Breast epithelium (tissue), 4 donors: ENCODE results near the gene LRRC61. TPM values are rescaled to one million over a fixed set of nuclear protein-coding genes. Genes with fewer than 3 reads are reported as not detected.
"Not testable (repeated sequence)": the region's sequence is repeated elsewhere in the genome, so short reads cannot be mapped to it uniquely, and the experiment has no call there.

Experiments
- DNase-seq, 2 donors: peaks; one replicate each; pipeline ENCODE4 v3.0.0-alpha.2; 2019; ENCODE audit warnings: low spot score in 2 of 2
- H3K27ac ChIP-seq, 2 donors: fragments of 200-600 bp; sonication (generic) in 1 of 2; one replicate each; pipeline ENCODE4 v1.5.1; 2016 to 2019; ENCODE audit warnings: mild to moderate bottlenecking in 1 of 2
- H3K27me3 ChIP-seq, 2 donors: fragments of 200-600 bp; sonication (generic) in 1 of 2; one replicate each; pipeline versions ENCODE4 v1.5.1 to v1.6.0; 2017 to 2019; ENCODE audit warnings: control low read depth in 1 of 2, mild to moderate bottlenecking in 1 of 2
- H3K36me3 ChIP-seq: fragments of 200-600 bp; one replicate; pipeline ENCODE4 v1.5.1; 2019
- H3K4me1 ChIP-seq, 2 donors: fragments of 200-600 bp; sonication (generic); one replicate each; pipeline ENCODE4 v1.5.1; 2016 to 2019; ENCODE audit warnings: control low read depth in 1 of 2
- H3K4me3 ChIP-seq, 3 donors: fragments of 200-600 bp; sonication (generic); 1 replicate in 2 of 3; 2 replicates in 1 of 3; pipeline ENCODE4 v1.5.1; 2016 to 2019; ENCODE audit warnings: mild to moderate bottlenecking in 3 of 3, moderate library complexity in 2 of 3
- H3K9me3 ChIP-seq, 2 donors: fragments of 200-600 bp; sonication (generic) in 1 of 2; one replicate each; pipeline ENCODE4 v1.5.1; 2016 to 2019; ENCODE audit warnings: control low read depth in 1 of 2
- POLR2A ChIP-seq: fragments of 450-650 bp; IDR thresholded peaks from one replicate; pipeline ENCODE4 v1.6.1; 2016; ENCODE audit warnings: antibody characterized with exemption, mild to moderate bottlenecking, moderate library complexity
- POLR2AphosphoS5 ChIP-seq, 3 donors: sonication (generic); formaldehyde crosslinking; IDR thresholded peaks; one replicate each; pipeline ENCODE4 v1.6.1; 2017; ENCODE audit warnings: antibody characterized with exemption in 3 of 3
- intact Hi-C: fragments of 100-400 bp; cut with DNase I; formaldehyde crosslinking; loops from one replicate; pipeline ENCODE4 v1.15.1; 2023; ENCODE audit warnings: low total_unique reads
- total RNA-seq, 3 donors: library from RNA; depleted of rRNA; stranded (reverse); fragments of >200 nt; gene quantifications; one replicate each; pipeline ENCODE4 v1.1.0, GENCODE V29; 2016
- TF ChIP-seq, protein P1 (sequence below), 3 donors: fragments of 450-650 bp; IDR thresholded peaks; one replicate each; pipeline ENCODE4 v1.5.1; 2016 to 2017; ENCODE audit warnings: antibody characterized with exemption in 3 of 3, mild to moderate bottlenecking in 3 of 3, moderate library complexity in 3 of 3

Gene LRRC61
- total RNA-seq, 3 donors from 2014 or later: 8.0 to 23.4 (median 15.4) TPM

DNA sequence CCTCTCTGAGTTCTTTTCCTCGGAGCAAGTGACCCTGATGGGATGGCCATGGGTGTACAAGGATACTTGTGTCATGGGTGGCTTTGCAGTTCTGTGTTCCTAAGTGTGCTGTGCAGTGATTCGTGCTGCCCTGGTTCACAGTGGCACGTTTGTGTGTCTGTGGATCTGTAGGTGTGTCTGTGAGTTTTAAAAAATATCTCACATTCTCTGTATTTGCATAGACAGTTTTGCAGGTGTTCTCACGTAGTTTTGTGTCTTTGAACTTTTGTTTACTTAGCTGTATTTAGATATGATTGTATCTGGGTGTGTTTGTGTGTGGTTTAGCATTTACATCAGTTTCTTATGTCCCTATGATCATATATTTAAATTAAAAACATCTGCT is 59.7 kb downstream of the LRRC61 start:
- H3K27me3 ChIP-seq: no peaks in the 10 kb centered on the region
- H3K4me3 ChIP-seq: peak overlapping the region in 1 of 3 donors; percentile 34
- no peaks in the 10 kb centered on the region for H3K9me3 ChIP-seq
- H3K36me3 ChIP-seq: no peaks in the 10 kb centered on the region
- intact Hi-C loops: no loop called here
- peaks cover 0 to 11% of the 10 kb centered on the region in 2 donors for H3K4me1 ChIP-seq
- no peak for TF ChIP-seq POLR2AphosphoS5 (IDR thresholded peaks at IDR 0.05)
- TF ChIP-seq, protein P1, sequence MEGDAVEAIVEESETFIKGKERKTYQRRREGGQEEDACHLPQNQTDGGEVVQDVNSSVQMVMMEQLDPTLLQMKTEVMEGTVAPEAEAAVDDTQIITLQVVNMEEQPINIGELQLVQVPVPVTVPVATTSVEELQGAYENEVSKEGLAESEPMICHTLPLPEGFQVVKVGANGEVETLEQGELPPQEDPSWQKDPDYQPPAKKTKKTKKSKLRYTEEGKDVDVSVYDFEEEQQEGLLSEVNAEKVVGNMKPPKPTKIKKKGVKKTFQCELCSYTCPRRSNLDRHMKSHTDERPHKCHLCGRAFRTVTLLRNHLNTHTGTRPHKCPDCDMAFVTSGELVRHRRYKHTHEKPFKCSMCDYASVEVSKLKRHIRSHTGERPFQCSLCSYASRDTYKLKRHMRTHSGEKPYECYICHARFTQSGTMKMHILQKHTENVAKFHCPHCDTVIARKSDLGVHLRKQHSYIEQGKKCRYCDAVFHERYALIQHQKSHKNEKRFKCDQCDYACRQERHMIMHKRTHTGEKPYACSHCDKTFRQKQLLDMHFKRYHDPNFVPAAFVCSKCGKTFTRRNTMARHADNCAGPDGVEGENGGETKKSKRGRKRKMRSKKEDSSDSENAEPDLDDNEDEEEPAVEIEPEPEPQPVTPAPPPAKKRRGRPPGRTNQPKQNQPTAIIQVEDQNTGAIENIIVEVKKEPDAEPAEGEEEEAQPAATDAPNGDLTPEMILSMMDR (IDR thresholded peaks at IDR 0.05): no peak
- no peak for TF ChIP-seq POLR2A
- DNase-seq: no peak
- peak overlapping the region; percentile 53 to 72 for H3K27ac ChIP-seq

DNA sequence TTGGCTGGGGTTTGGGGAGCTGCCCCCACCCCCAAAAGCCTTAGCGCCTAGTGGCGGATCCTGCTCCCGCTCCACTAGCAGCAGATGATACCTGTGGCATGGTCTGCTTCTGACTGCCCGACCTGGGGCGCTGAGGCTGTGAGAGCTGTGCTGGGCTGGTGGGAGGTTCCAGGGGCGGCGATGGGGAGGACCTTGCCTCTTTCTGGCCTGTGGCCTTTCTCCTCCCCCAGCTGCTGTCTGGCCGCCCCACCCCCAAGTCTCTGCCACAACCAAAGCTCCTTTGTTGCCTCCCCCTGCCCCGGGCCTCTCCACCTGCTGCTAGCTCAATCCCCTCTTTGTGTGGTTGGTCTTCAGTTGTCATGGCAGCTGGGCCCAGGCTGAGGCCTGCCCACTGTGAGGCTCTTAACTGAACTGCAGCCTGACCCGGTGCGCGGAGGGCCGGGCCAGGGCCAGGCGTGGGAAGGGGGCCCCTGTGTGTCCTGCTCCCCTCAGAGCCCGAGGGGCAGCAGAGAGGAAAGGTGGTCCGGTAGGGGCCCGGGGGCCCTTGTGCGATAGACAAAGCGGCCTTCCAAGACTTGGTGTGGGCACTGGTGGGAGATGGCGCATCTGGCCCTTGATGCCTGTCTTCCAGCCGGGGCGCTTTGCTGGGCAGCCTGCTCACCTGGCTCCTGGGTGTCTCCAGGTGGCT is 60.7 kb downstream of the LRRC61 start:
- DNase-seq: peak in 1 of 2 donors; percentile 91
- peak overlapping the region; percentile 72 to 85 for H3K27ac ChIP-seq
- peaks cover 0 to 11% of the 10 kb centered on the region in 2 donors for H3K4me1 ChIP-seq
- H3K4me3 ChIP-seq: peak overlapping the region in 2 of 3 donors; percentile 20 to 27
- H3K9me3 ChIP-seq: no peaks in the 10 kb centered on the region
- H3K36me3 ChIP-seq: no peaks in the 10 kb centered on the region
- no peaks in the 10 kb centered on the region for H3K27me3 ChIP-seq
- intact Hi-C loops: no loop called here
- TF ChIP-seq, protein P1 (IDR thresholded peaks at IDR 0.05): no peak
- TF ChIP-seq POLR2A: no peak
- TF ChIP-seq POLR2AphosphoS5 (IDR thresholded peaks at IDR 0.05): no peak

DNA sequence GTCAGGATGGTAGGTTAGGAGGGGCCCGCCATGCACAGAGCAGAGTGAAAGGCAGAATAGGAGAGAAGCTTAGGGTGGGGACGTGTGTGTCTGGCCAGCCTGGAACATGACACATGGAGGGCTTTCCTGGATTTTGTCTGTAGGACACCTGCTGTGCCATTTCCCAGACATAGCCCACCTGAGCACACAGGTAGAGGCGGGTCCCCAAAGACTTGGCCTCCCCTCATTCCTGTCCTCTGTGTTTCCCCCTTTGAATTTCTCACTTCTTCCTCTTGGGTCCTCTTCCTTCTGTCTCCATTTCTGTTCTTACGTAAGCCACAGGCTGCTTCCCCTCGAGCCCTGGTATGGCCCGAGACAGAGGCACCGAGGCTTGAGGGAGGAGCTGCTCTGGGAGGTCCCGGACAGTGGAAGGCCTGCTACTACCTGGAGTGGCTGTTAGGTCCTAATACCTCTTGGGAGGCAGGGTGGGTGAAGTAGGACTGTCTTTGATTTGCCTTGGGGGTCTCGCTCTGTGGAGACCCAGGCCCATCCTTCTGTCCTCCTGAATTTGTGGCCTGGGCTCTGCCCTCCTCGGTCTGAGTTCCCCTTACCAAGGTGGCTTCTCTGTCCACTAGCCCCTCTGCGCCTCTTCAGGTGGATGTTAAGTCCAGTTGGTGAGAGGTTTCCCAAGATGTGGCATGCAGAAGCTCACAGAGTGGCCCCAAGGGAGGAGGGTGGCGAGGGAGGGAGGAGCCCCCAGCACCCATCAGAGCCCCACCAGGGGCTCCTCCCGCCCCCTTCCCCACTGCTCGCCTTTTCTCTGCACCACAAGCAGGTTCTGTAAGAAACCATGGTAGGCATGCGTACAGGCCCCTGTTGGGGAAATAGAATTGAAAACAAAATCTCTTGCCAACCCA is 61.5 kb downstream of the LRRC61 start:
- TF ChIP-seq, protein P1 (IDR thresholded peaks at IDR 0.05): no peak
- TF ChIP-seq POLR2AphosphoS5 (IDR thresholded peaks at IDR 0.05) (no peak), POLR2A (no peak)
- peaks cover 0 to 11% of the 10 kb centered on the region in 2 donors for H3K4me1 ChIP-seq
- H3K9me3 ChIP-seq: no peaks in the 10 kb centered on the region
- intact Hi-C loops: no loop called here
- peak overlapping the region in 2 of 3 donors; percentile 20 to 27 for H3K4me3 ChIP-seq
- no peaks in the 10 kb centered on the region for H3K36me3 ChIP-seq
- peak overlapping the region; percentile 72 to 85 for H3K27ac ChIP-seq
- no peaks in the 10 kb centered on the region for H3K27me3 ChIP-seq
- no peak for DNase-seq

DNA sequence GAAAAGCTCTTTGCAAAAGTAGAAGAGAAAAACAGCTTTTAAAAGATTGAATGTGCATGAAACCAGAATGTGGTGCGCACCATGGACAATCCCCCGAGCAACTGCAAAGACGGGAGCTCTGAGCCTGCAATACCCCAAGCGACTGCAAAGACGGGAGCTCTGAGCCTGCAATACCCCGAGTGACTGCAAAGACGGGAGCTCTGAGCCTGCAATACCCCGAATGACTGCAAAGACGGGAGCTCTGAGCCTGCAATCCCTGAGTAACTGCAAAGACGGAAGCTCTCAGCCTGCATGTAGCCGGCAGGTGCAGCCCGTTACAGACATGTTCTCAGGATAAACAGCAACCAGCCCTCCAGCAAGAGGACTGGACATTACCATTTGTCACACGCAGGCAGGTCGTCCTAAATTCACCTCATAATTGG is 62.2 kb downstream of the LRRC61 start:
- TF ChIP-seq, protein P1 (IDR thresholded peaks at IDR 0.05): no peak
- TF ChIP-seq POLR2AphosphoS5 (IDR thresholded peaks at IDR 0.05) (no peak), POLR2A (no peak)
- Histone ChIP-seq H3K27ac (no peak overlapping the region), H3K27me3 (no peaks in the 10 kb centered on the region), H3K36me3 (no peaks in the 10 kb centered on the region), H3K9me3 (no peaks in the 10 kb centered on the region), H3K4me1 (peaks cover 0 to 11% of the 10 kb centered on the region in 2 donors), H3K4me3 (no peak overlapping the region)
- peak in 1 of 2 donors; percentile 27 for DNase-seq
- intact Hi-C loops: no loop called here

DNA sequence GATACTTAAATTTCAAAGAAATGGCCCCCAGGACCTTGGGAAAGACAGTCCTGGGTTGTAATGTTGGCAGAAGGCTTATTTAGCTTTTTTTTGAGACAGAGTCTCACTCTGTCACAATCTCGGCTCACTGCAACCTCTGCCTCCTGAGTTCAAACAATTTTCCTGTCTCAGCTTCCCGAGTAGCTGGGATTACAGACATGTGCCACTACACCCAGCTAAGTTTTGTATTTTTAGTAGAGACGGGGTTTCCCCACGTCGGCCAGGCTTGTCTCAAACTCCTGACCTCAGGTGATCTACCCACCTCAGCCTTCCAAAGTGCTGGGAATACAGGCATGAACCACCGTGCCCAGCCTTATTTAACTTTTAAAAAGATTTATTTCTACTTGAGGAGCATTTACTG is 62.7 kb downstream of the LRRC61 start:
- H3K4me3 ChIP-seq, H3K27ac ChIP-seq, H3K27me3 ChIP-seq, H3K9me3 ChIP-seq, H3K36me3 ChIP-seq, intact Hi-C loops: not testable (repeated sequence)
- peaks cover 0 to 11% of the 10 kb centered on the region in 2 donors for H3K4me1 ChIP-seq
- peak in 1 of 2 donors; percentile 10 for DNase-seq

Other genes with a start within 250 kb of the LRRC61 start
- 10 to 100 TPM in 2 of 3 donors, 1 to 10 TPM in 1; 5.0 to 54.0 (median 30.2) TPM for gene ACTR3C, start 190 bp downstream of the LRRC61 start, total RNA-seq
- 100 to 1,000 TPM; 156 to 297 (median 267) TPM for gene RARRES2, start 18.3 kb downstream of the LRRC61 start, total RNA-seq
- 10 to 100 TPM; 43.7 to 70.8 (median 68.2) TPM for gene REPIN1, start 45.5 kb downstream of the LRRC61 start, total RNA-seq
- gene ZNF775, start 56.0 kb downstream of the LRRC61 start, total RNA-seq: 1 to 10 TPM; 1.9 to 5.7 (median 4.6) TPM
- 10 to 100 TPM in 2 of 3 donors, 1 to 10 TPM in 1; 7.2 to 11.5 (median 10.4) TPM for gene GIMAP8, start 127.3 kb downstream of the LRRC61 start, total RNA-seq
- 10 to 100 TPM in 2 of 3 donors, 1 to 10 TPM in 1; 9.4 to 22.1 (median 15.7) TPM for gene GIMAP7, start 191.5 kb downstream of the LRRC61 start, total RNA-seq
- 10 to 100 TPM; 19.3 to 29.8 (median 29.2) TPM for gene GIMAP4, start 244.0 kb downstream of the LRRC61 start, total RNA-seq